GM19099 (cell line): Measurements from ENCODE around the gene GALNT9.

Experiments
- POLR2A ChIP-seq: IDR thresholded peaks from 3 replicates; pipeline ENCODE4 v1.6.1; 2011; ENCODE audit warnings: low read depth; ENCODE audit not compliant: insufficient read length; ENCODE audit errors: extremely low read depth

The GALNT9 gene

DNA sequence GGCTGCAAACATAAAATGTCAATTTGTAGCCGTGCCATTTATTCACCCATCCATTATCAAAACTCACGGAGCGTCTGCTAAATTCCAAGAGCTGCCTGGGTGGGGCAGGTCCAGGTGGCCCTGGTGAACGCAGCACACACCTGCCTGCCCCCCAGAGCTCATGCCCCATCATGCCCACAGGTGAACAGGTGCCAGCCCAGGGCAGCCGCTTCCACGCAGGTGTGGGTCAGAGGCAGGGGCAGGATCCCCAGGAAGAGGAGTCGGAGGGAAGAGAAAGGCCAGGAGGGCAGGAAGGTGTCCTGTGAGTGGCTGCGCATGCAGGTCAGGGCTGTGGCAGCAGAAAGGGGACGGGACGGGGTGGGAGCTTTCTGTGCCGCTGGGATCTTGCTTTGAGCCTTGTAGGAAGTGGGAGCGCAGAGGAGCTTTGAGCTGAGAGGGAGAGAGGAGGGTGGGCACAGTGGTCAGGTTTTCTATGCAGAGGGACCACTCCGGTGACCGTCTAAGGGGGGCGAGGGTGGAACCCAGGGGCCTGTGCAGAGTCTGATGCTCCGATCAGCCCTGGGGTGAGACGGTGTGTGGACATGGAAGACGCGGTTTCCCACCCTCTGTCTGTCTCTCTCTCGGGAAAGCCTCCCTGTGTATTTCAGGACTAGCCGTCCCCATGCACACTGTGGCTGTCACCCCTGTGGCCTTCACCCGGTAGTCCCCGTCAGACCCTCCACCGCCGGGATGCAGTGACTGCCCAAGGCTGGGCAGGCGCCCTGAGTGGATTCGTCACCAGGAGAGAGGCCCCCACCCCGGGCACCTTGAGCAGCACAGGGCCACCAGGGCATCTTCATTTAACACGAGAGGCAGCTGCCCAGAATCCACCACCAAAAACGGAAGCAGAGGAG, 26.7 kb downstream of the GALNT9 start:
- no peak for TF ChIP-seq POLR2A

DNA sequence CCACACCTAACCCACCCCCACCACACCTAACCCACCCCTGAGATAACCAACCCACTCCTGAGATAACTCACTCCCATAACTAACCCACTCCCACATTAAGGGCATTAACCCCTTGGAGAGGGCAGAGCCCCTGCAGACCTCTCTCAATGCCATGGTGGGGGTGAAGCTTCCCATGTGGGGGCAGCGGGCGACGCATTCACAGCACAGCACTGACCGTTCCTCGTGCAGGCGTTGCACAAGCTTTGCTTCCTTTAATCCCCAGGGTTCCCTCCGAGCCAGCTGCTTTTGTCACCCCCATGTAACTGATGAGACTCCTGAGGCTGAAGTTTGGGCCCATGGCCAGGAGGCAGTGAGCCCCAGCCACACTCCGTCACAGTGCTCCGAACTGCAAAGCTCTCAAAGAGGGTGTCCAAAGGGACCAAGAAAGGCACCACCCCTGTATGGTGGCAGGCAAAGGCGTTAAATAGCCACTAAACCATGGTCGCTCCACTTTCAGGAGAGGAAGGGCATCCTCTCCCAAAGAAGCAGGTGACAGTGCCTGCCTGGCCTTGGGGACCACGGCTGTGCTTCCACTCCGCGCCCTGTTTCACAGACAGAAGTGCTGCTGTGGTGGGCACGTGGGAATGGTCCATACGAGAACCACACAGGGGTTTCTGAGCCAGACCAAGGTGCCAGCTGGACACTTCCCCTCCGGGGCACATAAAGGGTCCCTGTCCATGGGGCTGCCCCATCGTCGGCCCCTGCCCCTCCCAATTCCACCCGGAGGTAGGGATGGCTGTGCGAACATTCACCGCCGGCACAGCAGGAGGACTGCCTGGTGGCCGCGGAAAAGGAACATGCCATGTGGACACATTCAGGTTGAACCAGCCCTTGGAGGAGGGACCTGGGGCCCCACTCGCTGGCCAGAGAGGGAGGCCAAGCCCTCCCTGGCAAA, 28.3 kb downstream of the GALNT9 start:
- no peak for TF ChIP-seq POLR2A

DNA sequence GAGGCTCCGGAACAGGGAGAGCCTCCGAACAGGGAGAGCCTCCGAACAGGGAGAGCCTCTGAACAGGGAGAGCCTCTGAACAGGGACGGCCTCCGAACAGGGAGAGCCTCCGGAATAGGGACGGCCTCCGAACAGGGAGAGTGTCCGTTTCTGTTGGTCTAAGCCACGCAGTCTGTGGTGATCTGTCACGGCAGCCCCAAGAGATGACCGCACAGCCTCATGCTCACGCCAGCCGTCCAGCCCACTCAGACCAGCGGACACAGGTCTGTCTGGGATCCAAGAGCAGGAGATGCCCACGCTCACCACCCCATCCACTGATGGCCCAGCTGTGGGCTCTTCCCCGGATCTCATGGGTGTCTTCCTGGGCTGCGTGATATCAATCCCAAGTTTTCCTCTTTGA, 33.3 kb downstream of the GALNT9 start:
- TF ChIP-seq POLR2A = no peak

DNA sequence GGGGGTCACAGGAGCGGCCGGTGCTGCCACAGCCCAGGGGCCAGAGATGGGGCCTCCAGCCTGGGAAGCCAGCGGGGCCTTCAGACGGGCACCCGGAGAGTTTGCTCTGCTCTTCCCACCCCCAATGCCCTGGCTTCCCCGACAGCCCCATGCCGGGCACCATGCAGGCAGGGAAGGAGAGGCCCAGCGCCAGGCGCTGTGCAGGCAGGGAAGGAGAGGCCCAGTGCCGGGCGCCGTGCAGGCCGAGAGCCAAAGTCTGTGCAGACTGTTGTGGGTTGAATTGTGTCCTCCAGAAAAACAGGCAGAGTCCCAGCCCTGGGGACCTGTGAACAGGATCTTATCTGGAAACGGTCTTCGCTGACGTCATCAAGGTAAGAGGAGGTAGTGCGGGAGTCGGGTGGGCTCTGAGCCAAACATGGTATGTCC, 34.3 kb downstream of the GALNT9 start:
- TF ChIP-seq POLR2A = no peak

DNA sequence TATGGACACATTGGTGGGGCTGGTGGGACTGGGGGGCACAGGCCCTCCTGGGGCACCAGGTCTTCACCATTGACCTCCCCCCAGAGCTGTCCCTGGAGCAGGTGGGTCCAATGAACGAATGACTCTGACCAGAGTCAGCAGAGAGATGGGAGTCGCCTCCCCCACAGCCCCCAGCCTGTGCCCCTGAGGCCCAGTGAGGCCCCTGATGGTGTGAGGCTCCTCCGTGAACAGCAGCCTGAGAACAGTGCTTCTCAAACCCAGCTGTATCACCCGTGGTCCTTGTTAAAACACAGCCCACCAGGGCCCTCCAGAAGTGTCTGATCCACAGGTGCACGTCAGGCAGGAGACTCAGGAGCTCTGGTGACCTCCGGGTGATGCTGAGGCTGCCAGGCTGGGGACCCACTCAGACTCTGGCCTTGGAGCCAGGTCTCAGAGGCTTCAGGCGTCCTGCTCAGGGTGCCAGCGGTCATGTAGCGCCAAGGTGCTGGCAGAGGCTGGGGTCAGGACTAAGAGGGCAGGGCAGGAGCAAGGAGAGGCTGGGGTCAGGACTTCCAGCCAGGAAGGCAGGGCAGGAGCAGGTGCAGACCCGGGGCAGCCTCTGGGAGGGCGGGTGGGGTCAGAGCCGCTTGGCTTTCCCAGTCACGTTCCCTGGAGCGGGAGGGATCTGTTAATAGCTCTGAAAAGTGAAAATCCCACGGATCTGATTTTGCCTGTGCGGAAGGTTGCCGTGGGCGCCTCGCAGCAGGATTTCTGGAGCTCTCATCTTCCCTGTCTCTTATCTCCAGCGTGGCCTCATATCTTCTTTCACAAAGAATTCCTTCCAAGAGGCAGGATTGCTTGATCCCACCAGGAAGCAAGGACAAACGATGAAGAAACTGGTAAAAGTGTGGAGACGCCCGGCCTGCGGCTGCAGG, 35.0 kb downstream of the GALNT9 start:
- no peak for TF ChIP-seq POLR2A

DNA sequence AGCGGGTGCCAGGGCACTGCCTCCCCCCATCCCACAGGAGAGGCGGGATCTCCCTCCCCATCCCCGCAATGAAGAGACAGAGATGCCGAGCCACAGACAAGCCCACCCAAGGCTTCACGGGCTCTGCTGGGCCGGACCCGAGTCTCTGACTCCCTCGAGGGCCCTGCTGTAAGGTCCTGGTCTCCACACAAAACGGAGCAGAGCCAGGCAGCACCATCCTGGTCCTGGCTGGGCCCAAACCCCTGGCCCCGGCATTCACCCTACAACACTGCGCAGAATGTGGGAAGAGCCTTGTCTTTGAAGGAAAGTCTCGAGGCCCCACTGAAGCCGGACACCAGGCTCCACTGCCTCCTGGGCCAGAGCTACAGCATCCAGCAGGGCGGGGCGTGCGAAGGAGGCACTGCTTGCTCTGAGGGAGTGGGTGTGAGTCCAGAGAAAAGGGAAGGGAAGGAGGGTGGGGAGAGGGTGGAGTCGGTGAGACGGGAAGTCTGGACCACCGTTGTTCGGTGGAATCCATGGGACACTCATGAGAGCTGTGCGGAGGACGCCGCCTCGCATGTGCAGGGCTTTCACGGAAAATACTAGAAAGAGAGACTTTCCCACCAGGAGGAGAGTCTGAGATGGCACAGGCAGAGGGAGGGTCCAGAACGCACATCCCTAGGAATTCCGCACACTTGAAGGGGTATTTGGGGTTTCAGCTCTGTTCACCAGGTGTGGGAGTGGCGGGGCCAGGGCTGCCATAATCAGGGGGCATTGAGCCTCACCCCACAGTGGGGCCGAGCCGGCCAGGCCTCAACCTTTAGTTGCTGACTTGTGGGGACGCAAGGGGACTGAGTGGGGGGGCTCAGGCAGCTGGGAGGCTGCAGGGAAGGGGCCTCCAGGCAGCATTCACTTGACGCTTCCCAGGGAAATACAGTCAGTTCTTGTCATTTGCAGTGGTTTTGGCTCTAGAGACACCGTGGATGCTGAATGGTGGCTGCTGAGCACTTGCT, 36.8 kb downstream of the GALNT9 start:
- no peak for TF ChIP-seq POLR2A

DNA sequence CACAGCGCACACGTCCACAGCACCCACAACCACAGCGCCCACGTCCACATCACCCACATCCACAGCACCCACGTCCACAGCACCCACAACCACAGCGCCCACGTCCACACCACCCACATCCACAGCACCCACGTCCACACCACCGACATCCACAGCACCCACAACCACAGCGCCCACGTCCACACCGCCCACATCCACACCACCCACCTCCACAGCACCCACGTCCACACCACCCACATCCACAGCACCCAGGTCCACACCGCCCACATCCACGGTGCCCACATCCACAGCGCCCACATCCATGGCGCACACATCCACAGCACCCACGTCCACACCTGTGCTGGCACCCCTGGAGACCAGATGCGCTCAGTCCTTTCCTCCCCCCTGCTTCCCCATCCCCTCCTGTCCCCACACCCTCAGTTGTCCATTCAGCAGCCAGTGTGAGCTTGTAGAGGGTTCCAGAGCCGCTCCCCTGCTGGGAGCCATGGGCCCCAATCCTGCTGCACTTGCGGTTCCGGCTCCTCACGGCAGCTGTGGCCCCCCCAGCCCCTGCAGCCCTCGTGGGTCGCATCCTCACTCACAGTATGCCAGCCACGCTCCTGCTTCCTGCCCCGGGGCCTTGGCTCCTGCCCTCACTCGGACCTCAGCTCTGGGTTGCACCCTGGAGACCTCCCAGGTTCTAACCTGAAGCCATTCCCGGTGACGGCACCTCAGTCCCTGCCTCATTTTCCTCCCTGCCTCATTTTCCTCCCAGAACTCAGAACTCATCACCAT, 37.8 kb downstream of the GALNT9 start:
- TF ChIP-seq POLR2A = no peak

DNA sequence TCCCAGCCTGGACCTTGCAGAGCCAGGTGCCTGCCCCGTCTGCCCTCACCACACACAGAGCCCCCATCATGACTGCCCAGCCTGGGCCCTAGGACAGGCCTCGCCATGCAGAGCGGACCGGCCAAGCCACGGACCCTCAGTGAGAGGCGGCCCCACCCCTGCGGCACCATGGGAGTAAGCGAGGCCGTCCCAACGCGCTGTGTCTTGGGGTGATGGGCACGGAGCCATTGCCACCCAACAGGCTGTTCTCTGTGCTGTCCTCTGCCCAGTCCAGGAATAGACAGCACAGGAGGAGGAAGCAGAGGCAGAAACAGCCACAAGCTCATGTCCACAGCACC, 39.2 kb downstream of the GALNT9 start:
- no peak for TF ChIP-seq POLR2A

DNA sequence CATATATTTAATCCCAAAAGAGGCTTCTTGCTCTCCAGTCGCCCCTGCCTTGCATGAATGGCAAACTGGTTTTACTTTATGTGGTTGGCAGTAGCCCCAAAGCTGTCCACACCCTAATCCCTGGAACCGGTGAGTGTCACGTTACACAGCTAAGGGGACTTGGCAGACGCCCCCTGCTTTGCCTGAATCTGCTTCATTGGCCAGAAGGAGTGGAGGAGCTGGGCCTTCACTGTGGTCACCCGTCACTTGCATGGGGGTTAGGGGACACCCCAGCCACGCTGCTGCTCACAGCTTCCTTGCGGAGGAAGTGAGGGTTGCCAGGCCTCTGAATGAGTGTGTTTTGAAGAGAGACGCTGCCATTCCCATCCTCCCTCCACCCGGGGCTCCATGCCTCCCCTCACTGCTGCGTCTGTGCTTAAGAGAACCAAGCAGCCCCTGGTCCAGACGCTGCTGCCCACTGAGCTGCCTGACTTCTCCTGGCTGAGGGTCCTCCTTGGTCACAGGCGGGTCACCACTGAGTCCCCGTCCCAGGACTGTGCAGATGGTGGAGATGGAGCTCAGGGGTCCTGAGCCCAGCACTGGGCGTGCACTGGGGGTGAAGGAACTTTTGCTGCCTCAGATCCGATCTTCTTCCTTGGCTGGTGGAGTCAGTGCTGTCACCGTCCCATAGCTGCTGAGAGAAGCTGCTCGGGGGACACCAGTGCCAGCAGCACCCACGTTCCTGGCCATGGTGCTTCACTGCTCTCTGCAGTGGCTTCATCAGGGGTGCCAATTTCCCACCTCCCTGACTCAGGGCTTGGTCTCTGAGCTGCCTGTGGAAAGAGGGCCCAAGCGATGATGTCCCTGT, 39.8 kb downstream of the GALNT9 start:
- no peak for TF ChIP-seq POLR2A

DNA sequence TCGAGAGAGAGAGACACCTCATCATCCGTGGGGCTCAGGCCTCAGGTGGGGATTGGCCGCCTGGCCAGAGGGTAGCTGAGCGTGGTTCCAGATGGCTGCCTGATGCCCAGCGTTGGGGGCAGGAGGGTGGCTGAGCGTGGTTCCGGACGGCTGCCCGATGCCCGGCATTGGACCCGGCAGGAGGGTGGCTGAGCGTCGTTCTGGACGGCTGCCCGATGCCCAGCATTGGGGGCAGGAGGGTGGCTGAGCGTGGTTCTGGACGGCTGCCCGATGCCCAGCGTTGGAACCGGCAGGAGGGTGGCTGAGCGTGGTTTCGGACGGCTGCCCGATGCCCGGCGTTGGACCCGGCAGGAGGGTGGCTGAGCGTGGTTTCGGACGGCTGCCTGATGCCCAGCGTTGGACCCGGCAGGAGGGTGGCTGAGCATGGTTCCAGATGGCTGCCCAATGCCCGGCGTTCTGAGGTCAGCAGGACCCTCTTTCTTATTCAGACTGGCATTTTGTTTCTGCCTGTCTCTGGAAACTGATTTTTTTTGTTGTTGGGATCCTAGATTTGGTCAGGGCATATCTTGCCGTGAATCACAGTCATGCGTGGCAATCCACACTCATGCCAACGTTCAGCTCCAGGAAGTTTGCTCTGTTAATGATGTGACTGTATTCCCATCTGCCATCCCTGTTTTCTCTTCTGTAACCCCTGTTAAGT, 40.7 kb downstream of the GALNT9 start:
- TF ChIP-seq POLR2A = no peak
